IMR-90 (cell line): Measurements from ENCODE around the gene PPP1R3F. TPM values are rescaled to one million over a fixed set of nuclear protein-coding genes. Genes with fewer than 3 reads are reported as not detected.

Experiments used
- ATAC-seq: fragments of 200-7000 bp; cut with Tn5 transposase; 2 replicates; pipeline ENCODE4 v1.9.1; 2020; ENCODE audit warnings: low read depth, mild to moderate bottlenecking, moderate library complexity
- BruUV-seq: library from RNA; stranded (reverse); fragments of 400-500 nt; replicated peaks from 2 replicates; lab custom pipeline; 2021; lab: Mats Ljungman, UMichigan
- CTCF ChIA-PET: fragments of 300-600 bp; formaldehyde crosslinking; extraction: SDS; loops from one replicate; lab custom pipeline; 2021; ENCODE audit warnings: antibody characterized with exemption; lab: Yijun Ruan, JAX
- POLR2A ChIA-PET: fragments of 300-600 bp; sonication (Branson Sonifier 250); formaldehyde crosslinking; loops from one replicate; lab custom pipeline; 2022; ENCODE audit warnings: antibody characterized with exemption; ENCODE audit not compliant: unreplicated experiment; lab: Charles Lee
- DNase-seq: peaks from one replicate; pipeline ENCODE4 v3.0.0; 2013
- H2AFZ ChIP-seq: replicated peaks from 2 replicates; pipeline ENCODE3; 2013; ENCODE audit warnings: low read length, mild to moderate bottlenecking; ENCODE audit not compliant: poor library complexity
- H2AK5ac ChIP-seq: 2 replicates; pipeline ENCODE4 v1.6.1; 2013; ENCODE audit warnings: low read depth, low read length, inconsistent platforms
- H2AK9ac ChIP-seq: replicated peaks from 2 replicates; pipeline ENCODE3; 2013; ENCODE audit warnings: mild to moderate bottlenecking, low read depth, low read length, moderate library complexity; ENCODE audit not compliant: poor library complexity
- H2BK120ac ChIP-seq: 2 replicates; pipeline ENCODE4 v1.6.1; 2013; ENCODE audit warnings: low read depth, low read length, inconsistent platforms
- H2BK15ac ChIP-seq: 3 replicates; pipeline ENCODE4 v1.6.1; 2013; ENCODE audit warnings: low read depth, low read length, inconsistent platforms
- H2BK20ac ChIP-seq: 2 replicates; pipeline ENCODE4 v1.6.1; 2013; ENCODE audit warnings: low read depth, mild to moderate bottlenecking, inconsistent platforms, low read length, moderate library complexity
- H2BK5ac ChIP-seq: 2 replicates; pipeline ENCODE4 v1.6.1; 2013; ENCODE audit warnings: mild to moderate bottlenecking, low read depth, low read length, inconsistent platforms; ENCODE audit not compliant: poor library complexity, severe bottlenecking
- H3K14ac ChIP-seq: replicated peaks from 2 replicates; pipeline ENCODE4 v1.6.1; 2013; ENCODE audit warnings: low read depth, low read length, inconsistent platforms
- H3K18ac ChIP-seq: 2 replicates; pipeline ENCODE4 v1.6.1; 2013; ENCODE audit warnings: low read depth, low read length, control low read depth
- H3K23ac ChIP-seq: 2 replicates; pipeline ENCODE4 v1.6.1; 2013; ENCODE audit warnings: low read depth, low read length, inconsistent platforms
- H3K27ac ChIP-seq: 2 replicates; pipeline ENCODE4 v1.5.1; 2013; ENCODE audit warnings: mild to moderate bottlenecking, control low read depth, low read length; ENCODE audit not compliant: insufficient read depth
- H3K27me3 ChIP-seq: 2 replicates; pipeline ENCODE4 v1.6.1; 2013; ENCODE audit warnings: low read length; ENCODE audit not compliant: control insufficient read depth, insufficient read depth
- H3K36me3 ChIP-seq: 2 replicates; pipeline ENCODE4 v1.6.1; 2013; ENCODE audit warnings: low read length, mixed read lengths; ENCODE audit not compliant: control insufficient read depth, insufficient read depth
- H3K4ac ChIP-seq: 2 replicates; pipeline ENCODE4 v1.6.1; 2013; ENCODE audit warnings: low read depth, low read length, inconsistent platforms
- H3K4me1 ChIP-seq: 2 replicates; pipeline ENCODE4 v1.6.1; 2013; ENCODE audit warnings: low read length, mixed read lengths; ENCODE audit not compliant: control insufficient read depth, insufficient read depth
- H3K4me2 ChIP-seq: 2 replicates; pipeline ENCODE4 v1.6.1; 2013; ENCODE audit warnings: low read depth, mild to moderate bottlenecking, control low read depth, low read length, moderate library complexity
- H3K4me3 ChIP-seq: 2 replicates; pipeline ENCODE4 v1.5.1; 2013; ENCODE audit warnings: low read depth, mild to moderate bottlenecking, control low read depth, low read length, moderate library complexity; ENCODE audit not compliant: insufficient read depth
- H3K56ac ChIP-seq: 2 replicates; pipeline ENCODE4 v1.6.1; 2013; ENCODE audit warnings: low read length, inconsistent platforms; ENCODE audit not compliant: insufficient read depth; ENCODE audit errors: extremely low read depth
- H3K79me1 ChIP-seq, 2 experiments: 2 replicates each; pipeline ENCODE4 v1.6.1; 2013; ENCODE audit warnings: low read length in 2 of 2, inconsistent platforms in 1 of 2, low read depth in 1 of 2
- H3K9ac ChIP-seq: 2 replicates; pipeline ENCODE4 v1.6.1; 2013; ENCODE audit warnings: low read depth, low read length, control low read depth
- H3K9me1 ChIP-seq: 2 replicates; pipeline ENCODE4 v1.6.1; 2013; ENCODE audit warnings: low read length, inconsistent platforms; ENCODE audit not compliant: insufficient read depth
- H3K9me3 ChIP-seq: 2 replicates; pipeline ENCODE4 v1.6.1; 2013; ENCODE audit warnings: low read length; ENCODE audit not compliant: control insufficient read depth, insufficient read depth
- H4K20me1 ChIP-seq: 2 replicates; pipeline ENCODE4 v1.6.1; 2013; ENCODE audit warnings: low read length, inconsistent platforms; ENCODE audit not compliant: insufficient read depth
- H4K5ac ChIP-seq: 2 replicates; pipeline ENCODE4 v1.6.1; 2013; ENCODE audit warnings: mild to moderate bottlenecking, low read depth, low read length, control low read depth
- H4K8ac ChIP-seq, 2 experiments: 2 replicates each; pipeline ENCODE4 v1.6.1; 2013; ENCODE audit warnings: low read depth in 2 of 2, low read length in 2 of 2, control low read depth in 1 of 2, inconsistent platforms in 1 of 2
- H4K91ac ChIP-seq: 2 replicates; pipeline ENCODE4 v1.6.1; 2013; ENCODE audit warnings: low read depth, low read length, inconsistent platforms; ENCODE audit not compliant: insufficient read depth
- CEBPB ChIP-seq: IDR thresholded peaks from 2 replicates; pipeline ENCODE4 v1.6.1; 2012; ENCODE audit warnings: low read depth, low read length, improper control_type of control experiment
- CHD1 ChIP-seq: IDR thresholded peaks from 2 replicates; pipeline ENCODE4 v1.6.1; 2012; ENCODE audit warnings: low read depth, low read length, improper control_type of control experiment
- FOS ChIP-seq: fragments of 150-350 bp; IDR thresholded peaks from 2 replicates; pipeline ENCODE4 v1.6.1; 2016; ENCODE audit warnings: low read depth, low read length
- MAFK ChIP-seq: IDR thresholded peaks from 2 replicates; pipeline ENCODE4 v1.6.1; 2012; ENCODE audit warnings: low read depth, low read length, improper control_type of control experiment
- MAZ ChIP-seq: IDR thresholded peaks from 2 replicates; pipeline ENCODE4 v1.6.1; 2012; ENCODE audit warnings: low read depth, mild to moderate bottlenecking, low read length, improper control_type of control experiment, moderate library complexity, borderline replicate concordance
- MXI1 ChIP-seq: IDR thresholded peaks from 2 replicates; pipeline ENCODE4 v1.6.1; 2012; ENCODE audit warnings: low read depth, mild to moderate bottlenecking, low read length, moderate library complexity, borderline replicate concordance
- NFE2L2 ChIP-seq: fragments of 150-350 bp; IDR thresholded peaks from 2 replicates; pipeline ENCODE4 v1.6.1; 2016; ENCODE audit warnings: low read depth, mild to moderate bottlenecking, low read length
- POLR2A ChIP-seq: IDR thresholded peaks from 2 replicates; pipeline ENCODE4 v1.6.1; 2012; ENCODE audit warnings: mild to moderate bottlenecking, low read depth, low read length
- RAD21 ChIP-seq: IDR thresholded peaks from 2 replicates; pipeline ENCODE4 v1.6.1; 2012; ENCODE audit warnings: low read length, improper control_type of control experiment
- RCOR1 ChIP-seq: IDR thresholded peaks from 2 replicates; pipeline ENCODE4 v1.6.1; 2012; ENCODE audit warnings: mild to moderate bottlenecking, low read length, improper control_type of control experiment; ENCODE audit not compliant: insufficient replicate concordance
- RFX5 ChIP-seq: IDR thresholded peaks from 2 replicates; pipeline ENCODE4 v1.8.0; 2012; ENCODE audit warnings: low read depth, mild to moderate bottlenecking, low read length, moderate library complexity
- SMC3 ChIP-seq: fragments of 150-350 bp; IDR thresholded peaks from 2 replicates; pipeline ENCODE4 v1.6.1; 2016; ENCODE audit warnings: low read depth, mild to moderate bottlenecking, antibody characterized with exemption, low read length, moderate library complexity
- WGBS, 2 experiments: methylation state at CpG; one replicate each; pipeline versions ENCODE4 v1.1.5 to v1.1.7; 2013; ENCODE audit warnings: missing lambda C conversion rate in 2 of 2; ENCODE audit not compliant: insufficient read length in 1 of 2; ENCODE audit errors: extremely low coverage in 2 of 2; 5-methylcytosine and 5-hydroxymethylcytosine counted together
- dilution Hi-C: fragments of 300-500 bp; cut with HindIII; formaldehyde crosslinking; loops from one replicate; pipeline ENCODE4 v1.14.3; 2018; ENCODE audit warnings: low sequenced_read_pairs; ENCODE audit not compliant: unreplicated experiment
- in situ Hi-C: fragments of 300-500 bp; cut with MboI; formaldehyde crosslinking; loops from 3 replicates; pipeline ENCODE4 v1.14.3; 2019; ENCODE audit warnings: low sequenced_read_pairs, inconsistent platforms, mixed read lengths
- intact Hi-C: fragments of 100-400 bp; cut with micrococcal nuclease; formaldehyde crosslinking; loops from 2 replicates; pipeline ENCODE4 v1.10.0; 2022
- polyA plus RNA-seq, 3 experiments: library from polyadenylated mRNA; depleted of rRNA; stranded (reverse); fragments of >200 nt; gene quantifications; 2 replicates each; pipeline ENCODE4 v1.2.3, GENCODE V29; 2012; ENCODE audit warnings: low replicate concordance in 1 of 3
- total RNA-seq: library from RNA; depleted of rRNA; stranded (reverse); fragments of >200 nt; gene quantifications from 2 replicates; pipeline ENCODE4 v1.2.3, GENCODE V29; 2012
- TF ChIP-seq, protein P1 (sequence below): fragments of 150-350 bp; IDR thresholded peaks from 2 replicates; pipeline ENCODE4 v1.6.1; 2016; ENCODE audit warnings: low read depth, mild to moderate bottlenecking, low read length, moderate library complexity, borderline replicate concordance
- TF ChIP-seq, protein P2 (sequence below): fragments of 150-350 bp; IDR thresholded peaks from 2 replicates; pipeline ENCODE4 v1.6.1; 2017; ENCODE audit warnings: mild to moderate bottlenecking, antibody characterized with exemption, low read length, low read depth
- TF ChIP-seq, protein P3 (sequence below): conservative IDR thresholded peaks from 2 replicates; pipeline ENCODE4 v1.5.1; 2012; ENCODE audit warnings: mild to moderate bottlenecking, low read depth, low read length, improper control_type of control experiment

PPP1R3F gene
- total and polyA plus RNA-seq, 2 of the 4 experiments (the other 2 are of a cell fraction), result 0.72 to 1.7 TPM

DNA sequence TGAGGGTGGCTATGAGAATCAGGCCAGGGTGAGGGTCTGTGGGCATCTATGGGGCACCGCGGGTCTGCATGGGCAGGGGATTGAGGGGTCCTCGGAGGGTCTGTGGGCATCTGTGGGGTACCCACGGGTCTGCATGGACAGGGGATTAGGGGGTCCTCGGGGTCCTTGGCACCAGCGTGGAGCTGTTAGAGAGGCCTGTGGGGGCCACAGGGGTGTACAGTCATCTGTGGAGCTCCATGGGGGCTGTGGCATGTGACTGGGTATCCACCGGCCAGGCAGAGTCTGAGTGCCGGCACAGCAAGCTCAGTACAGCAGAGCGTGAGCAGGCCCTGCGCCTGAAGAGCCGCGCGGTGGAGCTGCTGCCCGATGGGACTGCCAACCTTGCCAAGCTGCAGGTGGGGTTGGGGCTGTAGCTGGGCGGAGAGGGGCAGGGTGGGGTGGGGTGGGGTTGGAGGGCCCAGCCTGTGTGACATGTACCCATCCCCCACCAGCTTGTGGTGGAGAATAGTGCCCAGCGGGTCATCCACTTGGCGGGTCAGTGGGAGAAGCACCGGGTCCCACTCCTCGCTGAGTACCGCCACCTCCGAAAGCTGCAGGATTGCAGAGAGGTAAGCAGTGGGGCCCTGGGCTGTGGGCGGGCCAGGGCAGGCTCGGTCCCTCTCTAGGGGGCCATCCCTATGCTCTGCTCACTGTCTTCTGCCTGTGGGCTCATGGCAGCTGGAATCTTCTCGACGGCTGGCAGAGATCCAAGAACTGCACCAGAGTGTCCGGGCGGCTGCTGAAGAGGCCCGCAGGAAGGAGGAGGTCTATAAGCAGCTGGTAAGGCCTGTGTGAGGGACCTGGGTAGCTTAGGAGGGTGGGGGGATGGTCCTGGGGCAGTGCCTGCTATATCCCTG lies 21.4 kb upstream of the PPP1R3F start:
- no peak overlapping the region for H3K4me2 ChIP-seq
- H4K8ac ChIP-seq, result no peak overlapping the region
- H3K4me1 ChIP-seq, result no peaks in the 10 kb centered on the region
- no peaks in the 10 kb centered on the region for H3K9me1 ChIP-seq
- H2BK20ac ChIP-seq, result no peak overlapping the region
- H2BK15ac ChIP-seq, result no peak overlapping the region
- no peak overlapping the region for H2BK5ac ChIP-seq
- H3K14ac ChIP-seq, result no peak overlapping the region
- in situ Hi-C loops, result no loop called here
- H3K9ac ChIP-seq, result no peak overlapping the region
- no peak overlapping the region for H4K91ac ChIP-seq
- BruUV-seq, result no TSS peak
- ChIA-PET POLR2A (no interaction called here), CTCF (no interaction called here)
- no peaks in the 10 kb centered on the region for H3K79me1 ChIP-seq
- intact Hi-C loops, result no loop called here
- DNase-seq (no peak), ATAC-seq (no peak)
- dilution Hi-C loops, result no loop called here
- no peak overlapping the region for H3K4ac ChIP-seq
- no peak overlapping the region for H3K23ac ChIP-seq
- H4K20me1 ChIP-seq, result no peaks in the 10 kb centered on the region
- H2AK5ac ChIP-seq, result no peak overlapping the region
- no peak overlapping the region for H4K5ac ChIP-seq
- H3K27me3 ChIP-seq, result no peaks in the 10 kb centered on the region
- no peak overlapping the region for H2AK9ac ChIP-seq
- no peak overlapping the region for H3K4me3 ChIP-seq
- TF ChIP-seq, protein P1, sequence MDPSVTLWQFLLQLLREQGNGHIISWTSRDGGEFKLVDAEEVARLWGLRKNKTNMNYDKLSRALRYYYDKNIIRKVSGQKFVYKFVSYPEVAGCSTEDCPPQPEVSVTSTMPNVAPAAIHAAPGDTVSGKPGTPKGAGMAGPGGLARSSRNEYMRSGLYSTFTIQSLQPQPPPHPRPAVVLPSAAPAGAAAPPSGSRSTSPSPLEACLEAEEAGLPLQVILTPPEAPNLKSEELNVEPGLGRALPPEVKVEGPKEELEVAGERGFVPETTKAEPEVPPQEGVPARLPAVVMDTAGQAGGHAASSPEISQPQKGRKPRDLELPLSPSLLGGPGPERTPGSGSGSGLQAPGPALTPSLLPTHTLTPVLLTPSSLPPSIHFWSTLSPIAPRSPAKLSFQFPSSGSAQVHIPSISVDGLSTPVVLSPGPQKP, result no peak
- TF ChIP-seq, protein P2, sequence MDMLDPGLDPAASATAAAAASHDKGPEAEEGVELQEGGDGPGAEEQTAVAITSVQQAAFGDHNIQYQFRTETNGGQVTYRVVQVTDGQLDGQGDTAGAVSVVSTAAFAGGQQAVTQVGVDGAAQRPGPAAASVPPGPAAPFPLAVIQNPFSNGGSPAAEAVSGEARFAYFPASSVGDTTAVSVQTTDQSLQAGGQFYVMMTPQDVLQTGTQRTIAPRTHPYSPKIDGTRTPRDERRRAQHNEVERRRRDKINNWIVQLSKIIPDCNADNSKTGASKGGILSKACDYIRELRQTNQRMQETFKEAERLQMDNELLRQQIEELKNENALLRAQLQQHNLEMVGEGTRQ, result no peak
- TF ChIP-seq NFE2L2, result no peak
- TF ChIP-seq POLR2A, result no peak
- TF ChIP-seq MAFK, result no peak
- TF ChIP-seq RFX5, result no peak
- no peak for TF ChIP-seq MAZ
- TF ChIP-seq CEBPB, result no peak
- TF ChIP-seq, protein P3, sequence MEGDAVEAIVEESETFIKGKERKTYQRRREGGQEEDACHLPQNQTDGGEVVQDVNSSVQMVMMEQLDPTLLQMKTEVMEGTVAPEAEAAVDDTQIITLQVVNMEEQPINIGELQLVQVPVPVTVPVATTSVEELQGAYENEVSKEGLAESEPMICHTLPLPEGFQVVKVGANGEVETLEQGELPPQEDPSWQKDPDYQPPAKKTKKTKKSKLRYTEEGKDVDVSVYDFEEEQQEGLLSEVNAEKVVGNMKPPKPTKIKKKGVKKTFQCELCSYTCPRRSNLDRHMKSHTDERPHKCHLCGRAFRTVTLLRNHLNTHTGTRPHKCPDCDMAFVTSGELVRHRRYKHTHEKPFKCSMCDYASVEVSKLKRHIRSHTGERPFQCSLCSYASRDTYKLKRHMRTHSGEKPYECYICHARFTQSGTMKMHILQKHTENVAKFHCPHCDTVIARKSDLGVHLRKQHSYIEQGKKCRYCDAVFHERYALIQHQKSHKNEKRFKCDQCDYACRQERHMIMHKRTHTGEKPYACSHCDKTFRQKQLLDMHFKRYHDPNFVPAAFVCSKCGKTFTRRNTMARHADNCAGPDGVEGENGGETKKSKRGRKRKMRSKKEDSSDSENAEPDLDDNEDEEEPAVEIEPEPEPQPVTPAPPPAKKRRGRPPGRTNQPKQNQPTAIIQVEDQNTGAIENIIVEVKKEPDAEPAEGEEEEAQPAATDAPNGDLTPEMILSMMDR, result no peak
- no peak for TF ChIP-seq MXI1
- no peak for TF ChIP-seq RCOR1
- TF ChIP-seq FOS, result no peak
- TF ChIP-seq CHD1, result no peak
- no peak for TF ChIP-seq SMC3
- no peak for TF ChIP-seq RAD21
- H3K9me3 ChIP-seq, result no peaks in the 10 kb centered on the region
- H3K56ac ChIP-seq, result no peak overlapping the region
- peaks cover 6% of the 10 kb centered on the region; the same call in 1 of the 2 replicates for H3K36me3 ChIP-seq
- H3K18ac ChIP-seq, result no peak overlapping the region
- H2AFZ ChIP-seq, result no peak overlapping the region
- H2BK120ac ChIP-seq, result no peak overlapping the region
- 77% methylated on average over 5 of the region's 28 CpGs; no CpG with 5 or more reads in 1 of the 2 experiments for WGBS, 2 experiments
- H3K27ac ChIP-seq, result no peak overlapping the region
